PC-3 (cell line): ENCODE data around the gene SLC35B1. TPM values are rescaled to one million over a fixed set of nuclear protein-coding genes. Genes with fewer than 3 reads are reported as not detected.

Experiments
- ATAC-seq: fragments of 200-7000 bp; cut with Tn5 transposase; 2 replicates; pipeline ENCODE4 v1.9.1; 2020; ENCODE audit warnings: mild to moderate bottlenecking, moderate library complexity
- BruUV-seq: library from RNA; stranded (reverse); fragments of 400-500 nt; replicated peaks from 2 replicates; lab custom pipeline; 2021; lab: Mats Ljungman, UMichigan
- CTCF ChIA-PET: fragments of 300-600 bp; sonication (Branson Sonifier 250); formaldehyde crosslinking; loops from one replicate; lab custom pipeline; 2022; ENCODE audit warnings: antibody characterized with exemption; lab: Charles Lee
- POLR2A ChIA-PET: fragments of 300-600 bp; sonication (Branson Sonifier 250); formaldehyde crosslinking; loops from one replicate; lab custom pipeline; 2022; ENCODE audit warnings: antibody characterized with exemption; ENCODE audit not compliant: unreplicated experiment; lab: Charles Lee
- DNase-seq: peaks from one replicate; pipeline ENCODE4 v3.0.0-alpha.2; 2015
- H2AFZ ChIP-seq: fragments of 300-600 bp; sonication (generic); 2 replicates; pipeline ENCODE4 v1.6.0; 2016; ENCODE audit warnings: antibody characterized with exemption, low read length
- H3F3A ChIP-seq: fragments of 300-600 bp; sonication (generic); one replicate; pipeline ENCODE4 v1.6.0; 2017; ENCODE audit warnings: antibody characterized with exemption, low read length, control low read depth, mild to moderate bottlenecking; ENCODE audit not compliant: unreplicated experiment
- H3K27ac ChIP-seq: fragments of 300-600 bp; sonication (generic); 2 replicates; pipeline ENCODE4 v1.5.1; 2016; ENCODE audit warnings: mild to moderate bottlenecking, low read length
- H3K27me3 ChIP-seq: fragments of 300-600 bp; sonication (generic); 2 replicates; pipeline ENCODE4 v1.6.1; 2016; ENCODE audit warnings: low read length, mixed read lengths
- H3K36me3 ChIP-seq: fragments of 300-600 bp; sonication (generic); 2 replicates; pipeline ENCODE4 v1.6.1; 2016; ENCODE audit warnings: low read depth, mixed run types, low read length, mixed read lengths
- H3K4me1 ChIP-seq: fragments of 300-600 bp; sonication (generic); 2 replicates; pipeline ENCODE4 v1.5.1; 2016; ENCODE audit warnings: low read length; ENCODE audit not compliant: insufficient read depth
- H3K4me2 ChIP-seq: fragments of 300-600 bp; sonication (generic); 2 replicates; pipeline ENCODE4 v1.6.0; 2016; ENCODE audit warnings: low read length
- H3K4me3 ChIP-seq: fragments of 300-600 bp; sonication (generic); 2 replicates; pipeline ENCODE4 v1.5.1; 2016; ENCODE audit warnings: mild to moderate bottlenecking, low read length, mixed read lengths
- H3K79me2 ChIP-seq: fragments of 300-600 bp; sonication (generic); 2 replicates; pipeline ENCODE4 v1.6.1; 2017; ENCODE audit warnings: low read length, mixed read lengths
- H3K9ac ChIP-seq: fragments of 300-600 bp; sonication (generic); 2 replicates; pipeline ENCODE4 v1.6.0; 2016; ENCODE audit warnings: mild to moderate bottlenecking, low read length
- H3K9me2 ChIP-seq: fragments of 300-600 bp; sonication (generic); replicated peaks from 2 replicates; pipeline ENCODE4 v1.6.1; 2016; ENCODE audit warnings: mixed run types, low read length, mixed read lengths
- H3K9me3 ChIP-seq: fragments of 300-600 bp; sonication (generic); 2 replicates; pipeline ENCODE4 v1.6.1; 2016; ENCODE audit warnings: low read length, mixed read lengths
- H4K20me1 ChIP-seq: fragments of 300-600 bp; sonication (generic); 2 replicates; pipeline ENCODE4 v1.6.1; 2016; ENCODE audit warnings: low read length, mixed read lengths
- EZH2 ChIP-seq: fragments of 300-600 bp; sonication (generic); IDR thresholded peaks from one replicate; pipeline ENCODE4 v1.6.1; 2017; ENCODE audit warnings: antibody characterized with exemption, mild to moderate bottlenecking, low read length; ENCODE audit not compliant: unreplicated experiment
- EZH2phosphoT487 ChIP-seq: fragments of 300-600 bp; sonication (generic); IDR thresholded peaks from 2 replicates; pipeline ENCODE4 v1.6.1; 2018; ENCODE audit warnings: mild to moderate bottlenecking, antibody characterized with exemption, low read length, borderline replicate concordance
- intact Hi-C: fragments of 100-400 bp; cut with micrococcal nuclease; formaldehyde crosslinking; loops from 2 replicates; pipeline ENCODE4 v1.9.0; 2023
- total RNA-seq: library from RNA; depleted of rRNA; stranded (reverse); fragments of >200 nt; gene quantifications from 2 replicates; pipeline ENCODE4 v1.2.3, GENCODE V29; 2014
- TF ChIP-seq, protein P1 (sequence below): fragments of 300-600 bp; sonication (generic); conservative IDR thresholded peaks from 2 replicates; pipeline ENCODE4 v1.5.1; 2017; ENCODE audit warnings: antibody characterized with exemption, low read depth, mild to moderate bottlenecking, low read length

The SLC35B1 gene
- total RNA-seq, 1 experiment from 2014 or later, result 211 TPM

GRCh38 chr17:49708515-49709183 lies 885 bp upstream of the SLC35B1 start:
- ChIA-PET CTCF (interaction anchor here (0.8 to 1.3 kb wide), 3 partner anchors 48 to 69 kb away, joined by 3 to 4 read pairs (median 4); partner anchors contain the start of gene FAM117A), POLR2A (interaction anchor here (0.6 to 1.5 kb wide), 3 partner anchors 10 to 134 kb away, joined by 3 to 4 read pairs (median 3); partner anchors contain the start of gene KAT7)
- ATAC-seq, result peak; percentile 8
- H3K79me2 ChIP-seq, result peaks cover 23% of the 10 kb centered on the region
- no peaks in the 10 kb centered on the region for H3K9me3 ChIP-seq
- peak overlapping the region; percentile 78 for H3K4me2 ChIP-seq
- H3K27ac ChIP-seq, result peak overlapping the region; percentile 8; the same call in 1 of the 2 replicates
- H2AFZ ChIP-seq, result peak overlapping the region; percentile 83
- peaks cover 17% of the 10 kb centered on the region for H3K4me1 ChIP-seq
- intact Hi-C loops, result loop anchor here (1.0 to 5.0 kb wide), 5 partner anchors 56 to 289 kb away; partner anchors contain the start of genes DLX3, FAM117A and KAT7
- H3K4me3 ChIP-seq, result peak overlapping the region; percentile 86
- TF ChIP-seq, protein P1, sequence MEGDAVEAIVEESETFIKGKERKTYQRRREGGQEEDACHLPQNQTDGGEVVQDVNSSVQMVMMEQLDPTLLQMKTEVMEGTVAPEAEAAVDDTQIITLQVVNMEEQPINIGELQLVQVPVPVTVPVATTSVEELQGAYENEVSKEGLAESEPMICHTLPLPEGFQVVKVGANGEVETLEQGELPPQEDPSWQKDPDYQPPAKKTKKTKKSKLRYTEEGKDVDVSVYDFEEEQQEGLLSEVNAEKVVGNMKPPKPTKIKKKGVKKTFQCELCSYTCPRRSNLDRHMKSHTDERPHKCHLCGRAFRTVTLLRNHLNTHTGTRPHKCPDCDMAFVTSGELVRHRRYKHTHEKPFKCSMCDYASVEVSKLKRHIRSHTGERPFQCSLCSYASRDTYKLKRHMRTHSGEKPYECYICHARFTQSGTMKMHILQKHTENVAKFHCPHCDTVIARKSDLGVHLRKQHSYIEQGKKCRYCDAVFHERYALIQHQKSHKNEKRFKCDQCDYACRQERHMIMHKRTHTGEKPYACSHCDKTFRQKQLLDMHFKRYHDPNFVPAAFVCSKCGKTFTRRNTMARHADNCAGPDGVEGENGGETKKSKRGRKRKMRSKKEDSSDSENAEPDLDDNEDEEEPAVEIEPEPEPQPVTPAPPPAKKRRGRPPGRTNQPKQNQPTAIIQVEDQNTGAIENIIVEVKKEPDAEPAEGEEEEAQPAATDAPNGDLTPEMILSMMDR, result peak; percentile 11; the same call in 1 of the 2 replicates
- no peak for TF ChIP-seq EZH2
- TSS peak; percentile 80 for BruUV-seq
- peaks cover 19% of the 10 kb centered on the region for H3K36me3 ChIP-seq
- no peaks in the 10 kb centered on the region for H4K20me1 ChIP-seq
- H3K27me3 ChIP-seq, result no peaks in the 10 kb centered on the region
- H3K9me2 ChIP-seq, result no peaks in the 10 kb centered on the region
- no peaks in the 10 kb centered on the region for H3F3A ChIP-seq
- DNase-seq, result peak; percentile 28
- peak overlapping the region; percentile 31 for H3K9ac ChIP-seq

- no peaks in the 10 kb centered on the region for H3K27me3 ChIP-seq
- ATAC-seq, result peak; percentile 1
- no peak for TF ChIP-seq EZH2phosphoT487
- no peak for TF ChIP-seq EZH2
- TF ChIP-seq, protein P1, result 0 out of 2 replicates have a peak, but pooled peaks have one; percentile 15
- ChIA-PET CTCF (interaction anchor here (0.6 kb wide), 1 partner anchor 30 kb away, joined by 7 read pairs; no protein-coding TSS in a partner anchor), POLR2A (interaction anchor here (1.5 kb wide), 1 partner anchor 81 kb away, joined by 3 read pairs; the partner anchor contains the start of gene KAT7)
- H3K4me1 ChIP-seq, result peaks cover 17% of the 10 kb centered on the region
- peak overlapping the region; percentile 94 for H3K9ac ChIP-seq
- peak overlapping the region; percentile 92 for H3K4me2 ChIP-seq
- peak overlapping the region; percentile 86 for H3K4me3 ChIP-seq
- no TSS peak for BruUV-seq
- H3K36me3 ChIP-seq, result peaks cover 33% of the 10 kb centered on the region
- H3K79me2 ChIP-seq, result peaks cover 23% of the 10 kb centered on the region
- H2AFZ ChIP-seq, result peak overlapping the region; percentile 84
- intact Hi-C loops, result loop anchor here (5.0 kb wide), 1 partner anchor 290 kb away; the partner anchor contains the start of gene DLX3
- no peaks in the 10 kb centered on the region for H3K9me3 ChIP-seq
- H3K9me2 ChIP-seq, result no peaks in the 10 kb centered on the region
- no peaks in the 10 kb centered on the region for H3F3A ChIP-seq
- no peaks in the 10 kb centered on the region for H4K20me1 ChIP-seq
- no peak for DNase-seq
- peak overlapping the region; percentile 80 for H3K27ac ChIP-seq
These were observed 537 bp downstream of the SLC35B1 start for GRCh38 chr17:49707246-49707607.
